NT2/D1 (cell line): ENCODE data around the gene COL18A1.
"Not testable (repeated sequence)": the region's sequence is repeated elsewhere in the genome, so short reads cannot be mapped to it uniquely, and the experiment has no call there.

ENCODE experiments used
- DNase-seq: peaks from one replicate; pipeline ENCODE4 v3.0.0-alpha.2; 2011; ENCODE audit warnings: low read depth, low spot score
- H3K27me3 ChIP-seq: 2 replicates; pipeline ENCODE4 v1.6.0; 2011; ENCODE audit warnings: mild to moderate bottlenecking; ENCODE audit not compliant: insufficient read length, insufficient read depth
- H3K36me3 ChIP-seq: 2 replicates; pipeline ENCODE4 v1.6.1; 2011; ENCODE audit warnings: mild to moderate bottlenecking, low read length, mixed read lengths; ENCODE audit not compliant: insufficient read depth, insufficient read length
- H3K4me1 ChIP-seq: 2 replicates; pipeline ENCODE4 v1.5.1; 2011; ENCODE audit not compliant: insufficient read depth, insufficient read length
- H3K4me3 ChIP-seq: 2 replicates; pipeline ENCODE4 v1.5.1; 2011; ENCODE audit warnings: low read depth; ENCODE audit not compliant: insufficient read length
- H3K9ac ChIP-seq: 2 replicates; pipeline ENCODE4 v1.6.0; 2011; ENCODE audit warnings: low read depth; ENCODE audit not compliant: insufficient read length
- H3K9me3 ChIP-seq: 2 replicates; pipeline ENCODE4 v1.5.1; 2011; ENCODE audit warnings: mild to moderate bottlenecking, low read length; ENCODE audit not compliant: insufficient read depth
- SUZ12 ChIP-seq: IDR thresholded peaks from 2 replicates; pipeline ENCODE4 v1.6.1; 2011; ENCODE audit not compliant: insufficient read length, insufficient read depth; ENCODE audit errors: extremely low read depth
- YY1 ChIP-seq: IDR thresholded peaks from 2 replicates; pipeline ENCODE4 v1.6.1; 2011; ENCODE audit not compliant: insufficient read length, insufficient read depth
- ZNF274 ChIP-seq: IDR thresholded peaks from 2 replicates; pipeline ENCODE4 v1.6.1; 2011; ENCODE audit warnings: mild to moderate bottlenecking, low read depth, low read length

COL18A1 gene

DNA sequence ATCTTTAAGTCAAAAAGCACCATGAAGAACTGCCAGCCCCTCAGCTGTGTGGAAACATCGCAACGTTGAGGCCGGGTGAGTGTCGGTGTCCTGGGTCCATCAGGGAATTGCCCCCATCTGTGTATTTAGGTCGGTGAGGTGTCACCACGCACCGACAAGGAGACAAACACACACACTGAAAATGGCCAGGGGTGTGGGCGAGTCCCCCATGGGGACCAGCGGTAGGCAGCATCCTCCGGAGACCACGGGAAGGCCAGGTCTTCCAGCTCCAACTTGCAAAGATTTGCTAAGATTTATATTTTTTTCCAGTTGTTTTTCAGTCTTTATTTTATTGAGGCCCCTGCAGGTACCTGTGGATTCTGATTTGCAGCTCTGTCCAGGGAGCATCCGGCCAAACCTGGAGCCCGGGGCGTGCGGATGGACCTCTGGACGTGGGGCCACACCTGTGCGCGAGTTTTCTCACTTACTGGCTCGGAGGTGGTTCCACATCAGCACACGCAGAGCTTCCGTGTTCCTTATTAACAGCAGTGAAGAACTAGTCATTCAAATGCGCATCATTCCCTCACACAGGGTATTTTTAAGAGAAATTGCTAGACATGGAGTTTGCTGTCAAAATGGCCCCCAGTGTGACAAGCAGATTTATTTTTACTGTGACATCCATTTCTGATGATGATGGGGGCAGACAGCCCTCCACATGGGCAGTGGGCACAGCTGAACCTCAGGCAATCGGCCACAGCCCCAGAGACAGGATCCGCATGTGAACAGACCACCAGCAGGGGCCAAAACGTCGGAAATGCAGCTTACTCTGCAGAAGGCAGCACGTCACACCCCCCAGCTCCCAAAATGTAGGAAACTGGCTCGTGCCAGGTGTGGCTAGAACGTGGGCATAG, 154.5 kb downstream of the COL18A1 start:
- DNase-seq: no peak
- peaks cover 14% of the 10 kb centered on the region for H3K27me3 ChIP-seq
- TF ChIP-seq SUZ12 (no peak), ZNF274 (no peak), YY1 (no peak)
- H3K36me3 ChIP-seq: peaks cover 2% of the 10 kb centered on the region
- H3K4me3 ChIP-seq: no peak overlapping the region
- H3K4me1 ChIP-seq: peaks cover 26% of the 10 kb centered on the region
- no peak overlapping the region for H3K9ac ChIP-seq
- peaks cover 11% of the 10 kb centered on the region; the same call in 1 of the 2 replicates for H3K9me3 ChIP-seq

DNA sequence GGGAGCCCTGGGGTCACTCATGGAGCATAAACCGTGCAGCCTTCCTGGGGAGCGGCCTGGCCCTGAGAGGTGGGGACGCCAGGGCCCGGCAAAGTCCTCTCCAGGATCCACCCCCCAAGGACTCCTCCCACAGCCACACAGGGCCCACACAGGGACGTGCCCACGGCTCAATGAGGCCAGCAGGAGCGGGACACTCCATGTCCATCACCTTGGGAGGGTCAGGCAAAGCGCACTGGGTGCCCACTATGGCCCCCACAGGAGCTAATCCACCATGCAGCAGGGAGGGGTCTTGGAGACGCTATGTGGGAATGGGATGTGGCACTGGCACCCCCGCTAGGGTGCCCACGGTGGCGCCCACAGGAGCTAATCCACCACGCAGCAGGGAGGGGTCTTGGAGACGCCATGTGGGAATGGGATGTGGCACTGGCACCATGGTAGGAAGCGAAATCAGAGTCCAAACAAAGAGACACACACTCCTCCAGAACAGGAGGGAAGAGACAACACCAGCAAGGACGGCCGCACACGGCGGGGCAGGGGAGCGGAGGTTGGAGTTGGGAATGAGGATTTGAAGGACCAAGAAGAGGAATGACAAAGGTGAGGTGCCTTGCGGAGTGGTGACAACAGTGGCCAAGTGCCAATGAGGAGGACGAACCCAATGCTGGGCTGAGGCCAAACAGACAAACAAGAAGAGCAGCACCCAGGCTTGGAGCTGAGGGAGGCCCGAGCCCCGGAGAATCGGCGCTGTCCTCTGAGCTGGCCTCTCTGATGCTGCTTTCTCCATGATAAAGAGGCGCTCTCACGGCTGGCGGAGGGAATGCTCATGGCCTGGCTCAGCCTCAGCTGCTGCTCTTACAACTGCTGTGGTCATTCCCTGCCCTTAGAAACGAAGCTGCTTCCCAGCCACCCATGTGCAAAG, 155.4 kb downstream of the COL18A1 start:
- TF ChIP-seq YY1 (no peak), SUZ12 (no peak), ZNF274 (no peak)
- H3K27me3 ChIP-seq: peaks cover 14% of the 10 kb centered on the region
- H3K4me3 ChIP-seq: no peak overlapping the region
- peak overlapping the region; percentile 27 for H3K9ac ChIP-seq
- peaks cover 23% of the 10 kb centered on the region for H3K4me1 ChIP-seq
- DNase-seq: no peak
- H3K9me3 ChIP-seq: peaks cover 11% of the 10 kb centered on the region; the same call in 1 of the 2 replicates
- peaks cover 2% of the 10 kb centered on the region for H3K36me3 ChIP-seq

DNA sequence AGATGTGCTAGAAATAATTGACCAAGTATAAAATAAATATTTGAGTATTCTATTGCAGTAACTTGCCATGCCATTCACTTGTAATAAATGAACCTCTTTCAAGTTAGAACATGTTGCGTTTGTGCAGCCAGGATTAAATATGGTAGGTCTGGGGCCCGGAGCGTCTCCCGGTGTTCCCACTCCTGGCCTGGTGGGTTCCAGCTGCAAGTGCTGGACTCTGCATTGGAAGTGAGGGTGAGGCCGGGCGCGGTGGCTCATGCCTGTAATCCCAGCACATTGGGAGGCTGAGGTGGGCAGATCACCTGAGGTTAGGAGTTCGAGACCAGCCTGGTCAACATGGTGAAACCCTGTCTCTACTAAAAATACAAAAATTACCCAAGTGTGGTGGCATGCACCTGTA, 156.3 kb downstream of the COL18A1 start:
- DNase-seq, H3K36me3 ChIP-seq, H3K4me3 ChIP-seq, H3K9ac ChIP-seq: not testable (repeated sequence)
- Histone ChIP-seq H3K9me3 (peaks cover 11% of the 10 kb centered on the region; the same call in 1 of the 2 replicates), H3K27me3 (peaks cover 14% of the 10 kb centered on the region), H3K4me1 (peaks cover 23% of the 10 kb centered on the region)

DNA sequence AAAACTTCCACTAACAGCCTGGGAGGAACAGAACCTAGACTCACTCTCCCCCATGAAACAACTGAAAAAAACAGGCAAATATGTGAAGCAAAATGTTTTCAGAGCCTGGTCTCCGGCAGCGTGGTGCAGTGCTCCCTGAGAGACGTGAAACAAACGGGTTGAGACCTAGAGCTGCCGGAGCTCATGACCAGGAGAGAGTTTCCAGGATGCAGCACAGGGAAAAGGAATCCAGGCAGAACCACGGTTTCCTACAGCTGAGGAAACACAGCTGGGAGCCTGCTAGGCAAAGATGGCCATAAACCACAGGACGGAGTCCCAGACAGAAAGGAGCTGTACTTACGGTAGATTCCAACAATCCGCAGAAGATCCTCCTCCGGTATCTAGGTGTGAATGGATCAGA, 157.4 kb downstream of the COL18A1 start:
- H3K36me3 ChIP-seq: no peaks in the 10 kb centered on the region
- peaks cover 9% of the 10 kb centered on the region for H3K27me3 ChIP-seq
- TF ChIP-seq YY1: no peak
- no peak for TF ChIP-seq SUZ12
- TF ChIP-seq ZNF274: no peak
- peaks cover 11% of the 10 kb centered on the region; the same call in 1 of the 2 replicates for H3K9me3 ChIP-seq
- no peak for DNase-seq
- peaks cover 14% of the 10 kb centered on the region for H3K4me1 ChIP-seq
- H3K4me3 ChIP-seq: no peak overlapping the region
- H3K9ac ChIP-seq: no peak overlapping the region

GRCh38 chr21:45562965-45563364, 158.0 kb downstream of the COL18A1 start:
- H3K4me1 ChIP-seq: peaks cover 14% of the 10 kb centered on the region
- H3K9ac ChIP-seq: no peak overlapping the region
- H3K27me3 ChIP-seq: peaks cover 9% of the 10 kb centered on the region
- H3K4me3 ChIP-seq: no peak overlapping the region
- H3K9me3 ChIP-seq: peaks cover 11% of the 10 kb centered on the region; the same call in 1 of the 2 replicates
- DNase-seq: no peak
- TF ChIP-seq YY1 (no peak), SUZ12 (no peak), ZNF274 (no peak)
- H3K36me3 ChIP-seq: no peaks in the 10 kb centered on the region
